HepG2 (cell line): ENCODE results near the gene EYA2. TPM values are rescaled to one million over a fixed set of nuclear protein-coding genes. Genes with fewer than 3 reads are reported as not detected.
A peak's percentile ranks its signal among the peaks of the same experiment; 100 is the strongest.

Experiments used
- CREB3 ChIP-seq: sonication (generic); formaldehyde crosslinking; IDR thresholded peaks from 2 replicates; pipeline ENCODE4 v1.5.0; 2020; ENCODE audit warnings: missing genetic modification reagents
- IRF2 ChIP-seq: IDR thresholded peaks from 2 replicates; pipeline ENCODE4 v1.6.1; 2018; ENCODE audit warnings: missing genetic modification reagents, missing compliant biosample characterization
- MTERF4 ChIP-seq: sonication (generic); formaldehyde crosslinking; IDR thresholded peaks from 2 replicates; pipeline ENCODE4 v1.8.0; 2023; ENCODE audit warnings: mild to moderate bottlenecking, missing genetic modification reagents
- NAIF1 ChIP-seq: sonication (generic); formaldehyde crosslinking; IDR thresholded peaks from 2 replicates; pipeline ENCODE4 v1.5.0; 2020; ENCODE audit warnings: mild to moderate bottlenecking, missing genetic modification reagents, borderline replicate concordance
- NR1H2 ChIP-seq: sonication (generic); formaldehyde crosslinking; IDR thresholded peaks from 2 replicates; pipeline ENCODE4 v1.8.1; 2022; ENCODE audit warnings: low read depth, missing genetic modification reagents, borderline replicate concordance
- PAWR ChIP-seq: sonication (generic); formaldehyde crosslinking; IDR thresholded peaks from 2 replicates; pipeline ENCODE4 v1.4.0; 2020; ENCODE audit warnings: missing genetic modification reagents, mild to moderate bottlenecking, borderline replicate concordance
- PAXIP1 ChIP-seq: sonication (generic); formaldehyde crosslinking; conservative IDR thresholded peaks from 2 replicates; pipeline ENCODE4 v1.4.0; 2020; ENCODE audit warnings: mild to moderate bottlenecking, missing genetic modification reagents, moderate library complexity
- RAD51 ChIP-seq: fragments of 450-650 bp; IDR thresholded peaks from 2 replicates; pipeline ENCODE4 v1.6.1; 2016; ENCODE audit warnings: borderline replicate concordance
- SMARCC2 ChIP-seq: fragments of 450-650 bp; IDR thresholded peaks from 2 replicates; pipeline ENCODE4 v1.6.1; 2017; ENCODE audit warnings: antibody characterized with exemption, mild to moderate bottlenecking
- STAT5B ChIP-seq: sonication (generic); formaldehyde crosslinking; IDR thresholded peaks from 2 replicates; pipeline ENCODE4 v1.4.0; 2020; ENCODE audit warnings: missing genetic modification reagents
- TAF1 ChIP-seq: sonication (generic); formaldehyde crosslinking; IDR thresholded peaks from 2 replicates; pipeline ENCODE4 v1.4.0; 2020; ENCODE audit warnings: missing genetic modification reagents
- TRIM22 ChIP-seq: fragments of 450-650 bp; IDR thresholded peaks from 2 replicates; pipeline ENCODE4 v1.6.1; 2017
- ZBTB14 ChIP-seq: sonication (generic); formaldehyde crosslinking; IDR thresholded peaks from 2 replicates; pipeline ENCODE4 v1.4.0; 2020; ENCODE audit warnings: missing genetic modification reagents
- ZBTB3 ChIP-seq: sonication (generic); formaldehyde crosslinking; IDR thresholded peaks from 2 replicates; pipeline ENCODE4 v1.4.0; 2020; ENCODE audit warnings: low read depth, mild to moderate bottlenecking, moderate library complexity, missing genetic modification reagents, borderline replicate concordance
- ZIK1 ChIP-seq: sonication (generic); formaldehyde crosslinking; IDR thresholded peaks from 2 replicates; pipeline ENCODE4 v1.5.0; 2020; ENCODE audit warnings: mild to moderate bottlenecking, low read depth, missing genetic modification reagents, borderline replicate concordance
- ZNF326 ChIP-seq: sonication (generic); formaldehyde crosslinking; IDR thresholded peaks from 2 replicates; pipeline ENCODE4 v1.4.0; 2020; ENCODE audit warnings: missing genetic modification reagents, borderline replicate concordance
- ZNF614 ChIP-seq: IDR thresholded peaks from 2 replicates; pipeline ENCODE4 v1.6.1; 2018; ENCODE audit warnings: missing biosample characterization, missing genetic modification reagents, inconsistent platforms, borderline replicate concordance
- ZNF678 ChIP-seq: sonication (generic); formaldehyde crosslinking; IDR thresholded peaks from 2 replicates; pipeline ENCODE4 v1.4.0; 2020; ENCODE audit warnings: mild to moderate bottlenecking, missing genetic modification reagents
- polyA plus RNA-seq, 8 experiments: library from polyadenylated mRNA; depleted of rRNA in 3 of 8; stranded (reverse) in 7 of 8; unstranded in 1 of 8; fragments of >200 nt; fragmentation: Illumina TruSeq in 4 of 8; extraction: Trizol in 4 of 8; gene quantifications; 2 replicates each; pipeline versions ENCODE4 v1.2.1 to v1.2.3, GENCODE V29; 2011 to 2016; ENCODE audit warnings: low read depth in 4 of 8, missing spikeins in 1 of 8, mixed read lengths in 1 of 8; ENCODE audit not compliant: insufficient read depth in 1 of 8
- total RNA-seq, 5 experiments: library from RNA; depleted of rRNA; stranded (reverse); fragments of >200 nt; fragmentation: Illumina TruSeq; extraction: Trizol; gene quantifications; 2 replicates each; pipeline ENCODE4 v1.2.3, GENCODE V29; 2016; ENCODE audit warnings: low read depth in 1 of 5

Gene EYA2
- total and polyA plus RNA-seq, 2 of the 13 experiments (the other 11 are each of a cell fraction or from before 2014, with no cell fraction given) = not detected

- TF ChIP-seq PAXIP1 (CRISPR knock-in tag) (peak; percentile 94), ZNF614 (peak; percentile 98), TAF1 (CRISPR knock-in tag) (peak; percentile 45; the same call in 1 of the 2 replicates), TRIM22 (no peak), IRF2 (CRISPR knock-in tag) (peak; percentile 92), ZIK1 (no peak), CREB3 (CRISPR knock-in tag) (no peak), PAWR (CRISPR knock-in tag) (no peak), ZBTB3 (CRISPR knock-in tag) (no peak; the same call in 1 of the 2 replicates), ZNF678 (CRISPR knock-in tag) (no peak), STAT5B (CRISPR knock-in tag) (no peak), MTERF4 (no peak), SMARCC2 (peak; percentile 65; the same call in 1 of the 2 replicates), ZBTB14 (CRISPR knock-in tag) (no peak), NR1H2 (CRISPR knock-in tag) (no peak), RAD51 (peak; percentile 35; the same call in 1 of the 2 replicates), ZNF326 (no peak), NAIF1 (CRISPR knock-in tag) (no peak)
Measured at GRCh38 chr20:47233333-47234188, 338.9 kb downstream of the EYA2 start (continued).
